NCI-H345 treated with DMSO at 0.1 percent for 48 hours (cell line): ENCODE data around the gene RALGAPA1.
"Not testable (repeated sequence)": the region's sequence is repeated elsewhere in the genome, so short reads cannot be mapped to it uniquely, and the experiment has no call there.

Experiments used
- DNase-seq: peaks from one replicate; lab custom pipeline; 2025; ENCODE audit not compliant: unreplicated experiment; lab: John Stamatoyannopoulos, UW

Gene RALGAPA1

GRCh38 chr14:35632271-35632670 is 176.8 kb downstream of the RALGAPA1 start:
- no peak for DNase-seq

GRCh38 chr14:35631071-35631805 is 177.9 kb downstream of the RALGAPA1 start:
- no peak for DNase-seq

GRCh38 chr14:35628989-35629388 is 180.1 kb downstream of the RALGAPA1 start:
- no peak for DNase-seq

GRCh38 chr14:35626947-35627346 is 182.1 kb downstream of the RALGAPA1 start:
- not testable (repeated sequence) for DNase-seq

GRCh38 chr14:35621996-35622395 is 187.1 kb downstream of the RALGAPA1 start:
- DNase-seq = not testable (repeated sequence)

- not testable (repeated sequence) for DNase-seq
These were observed 189.1 kb downstream of the RALGAPA1 start for GRCh38 chr14:35619998-35620397.

- DNase-seq = not testable (repeated sequence)
These were observed 189.6 kb downstream of the RALGAPA1 start for GRCh38 chr14:35619461-35619860.

GRCh38 chr14:35617500-35617899 is 191.6 kb downstream of the RALGAPA1 start:
- no peak for DNase-seq

- DNase-seq = no peak
These were observed 201.7 kb downstream of the RALGAPA1 start for GRCh38 chr14:35607380-35607779.

GRCh38 chr14:35600253-35600652 is 208.8 kb downstream of the RALGAPA1 start:
- DNase-seq = no peak

- DNase-seq = no peak
These were observed 214.5 kb downstream of the RALGAPA1 start for GRCh38 chr14:35594616-35595015.

GRCh38 chr14:35587373-35587772 is 221.7 kb downstream of the RALGAPA1 start:
- DNase-seq = not testable (repeated sequence)

GRCh38 chr14:35578639-35579038 is 230.5 kb downstream of the RALGAPA1 start:
- DNase-seq = no peak

- DNase-seq = no peak
These were observed 231.0 kb downstream of the RALGAPA1 start for GRCh38 chr14:35578135-35578534.

- DNase-seq = no peak
These were observed 232.2 kb downstream of the RALGAPA1 start for GRCh38 chr14:35576856-35577255.

- no peak for DNase-seq
These were observed 232.8 kb downstream of the RALGAPA1 start for GRCh38 chr14:35576260-35576659.

- DNase-seq = no peak
These were observed 235.2 kb downstream of the RALGAPA1 start for GRCh38 chr14:35573911-35574310.

GRCh38 chr14:35571598-35571997 is 237.5 kb downstream of the RALGAPA1 start:
- no peak for DNase-seq

- DNase-seq = no peak
These were observed 243.1 kb downstream of the RALGAPA1 start for GRCh38 chr14:35565871-35566464.

GRCh38 chr14:35558680-35559079 is 250.4 kb downstream of the RALGAPA1 start:
- DNase-seq = no peak

- DNase-seq = no peak
These were observed 251.8 kb downstream of the RALGAPA1 start for GRCh38 chr14:35557221-35557747.

- DNase-seq = no peak
These were observed 252.5 kb downstream of the RALGAPA1 start for GRCh38 chr14:35556548-35556947.
